ENCODE data around the gene SLF2. TPM values are rescaled to one million over a fixed set of nuclear protein-coding genes. Genes with fewer than 3 reads are reported as not detected.
"Not testable (repeated sequence)": the region's sequence is repeated elsewhere in the genome, so short reads cannot be mapped to it uniquely, and the experiment has no call there.

Gene SLF2
- polyA plus RNA-seq, 4 donors, result 29.0 to 38.7 (median 32.7) TPM

- DNase-seq (ENCODE audit: low read depth in 4 of 4, low spot score in 3 of 4), result peak; percentile 63 to 78 (median 70)
Measured at GRCh38 chr10:100878291-100878910, 34.4 kb upstream of the SLF2 start.

GRCh38 chr10:100879741-100880360 lies 32.9 kb upstream of the SLF2 start:
- DNase-seq (ENCODE audit: low read depth in 4 of 4, low spot score in 3 of 4), result no peak

DNA sequence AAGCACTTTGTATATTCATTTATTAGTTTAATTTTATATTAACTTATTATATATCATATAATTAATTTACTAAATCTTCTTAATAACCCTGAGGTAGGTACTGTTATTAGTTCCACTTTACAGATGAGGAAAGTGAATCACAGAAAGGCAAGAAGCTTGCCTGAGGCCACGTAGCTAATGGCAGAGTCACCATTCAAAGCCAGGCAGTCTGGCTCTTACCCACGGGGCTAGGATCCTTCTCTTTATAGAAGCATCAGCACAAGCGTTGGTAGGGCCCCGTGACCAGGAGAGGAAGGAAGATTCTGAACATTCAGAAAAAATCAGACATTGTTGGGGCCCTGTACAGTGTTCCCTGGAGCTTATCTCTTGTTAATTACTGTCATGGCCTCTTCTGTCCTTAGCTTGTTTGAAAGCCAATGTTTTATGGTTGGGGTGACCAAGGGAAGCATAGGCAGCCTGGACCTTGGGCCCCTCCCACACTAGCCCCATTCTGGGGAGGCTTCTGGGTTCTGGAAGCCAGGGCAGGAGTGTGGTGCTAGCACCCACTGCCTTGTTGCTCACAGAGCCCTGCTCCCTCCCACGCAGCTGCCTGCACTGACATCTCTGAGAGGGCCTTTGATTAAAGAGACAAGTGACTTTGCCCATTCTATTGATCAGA lies 31.1 kb upstream of the SLF2 start:
- DNase-seq (ENCODE audit: low read depth in 4 of 4, low spot score in 3 of 4), result no peak

DNA sequence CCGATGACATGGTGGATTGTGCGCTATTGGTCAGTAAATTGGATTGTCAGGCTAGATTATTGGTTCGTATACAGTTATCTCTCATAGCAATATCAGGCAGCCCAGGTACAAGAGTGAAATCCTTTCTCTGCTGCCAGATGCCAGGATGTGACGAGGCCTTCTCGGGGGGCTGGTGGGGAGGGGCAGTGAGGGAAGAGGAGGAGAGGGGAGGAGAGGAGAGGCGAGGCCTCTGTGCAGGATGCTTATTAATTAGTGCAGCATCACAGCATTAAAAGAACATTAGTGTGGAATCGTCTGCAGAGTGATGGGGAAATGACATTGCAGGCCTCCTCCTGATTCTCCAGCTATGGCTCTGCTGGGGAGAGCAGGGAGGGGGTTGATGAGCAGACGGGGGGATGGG lies 30.5 kb upstream of the SLF2 start:
- DNase-seq (ENCODE audit: low read depth in 4 of 4, low spot score in 3 of 4), result no peak

DNA sequence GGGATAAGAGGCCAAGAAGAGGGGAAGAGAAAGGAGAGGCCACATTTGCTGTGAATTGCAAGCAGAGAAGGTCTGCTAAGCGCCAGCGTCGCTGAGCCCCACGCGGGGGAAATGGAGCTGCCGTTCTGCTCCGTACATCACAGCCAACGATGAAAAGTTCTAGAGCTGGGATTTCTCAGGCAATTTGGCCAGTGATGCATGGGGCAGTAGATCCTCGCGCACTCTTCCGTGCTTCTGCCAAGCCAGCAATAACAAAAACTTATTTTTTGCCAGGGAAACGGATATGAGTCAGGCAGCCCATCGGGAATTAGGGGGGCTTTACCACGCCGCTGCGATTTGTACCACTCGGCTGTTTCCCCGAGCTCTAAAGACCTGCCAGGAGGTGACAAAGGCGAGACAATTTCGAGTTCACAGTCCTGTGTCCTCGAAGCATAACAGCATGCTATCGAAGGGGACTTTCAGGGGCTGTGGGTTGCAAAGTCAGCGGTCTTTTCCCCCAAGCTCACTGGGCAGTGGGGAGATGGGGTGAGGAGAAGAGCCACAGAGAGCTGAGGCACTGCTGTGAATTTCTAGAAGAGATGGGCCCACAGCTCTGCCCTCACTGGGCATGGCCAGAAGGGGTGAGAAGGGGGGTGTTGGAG lies 30.0 kb upstream of the SLF2 start:
- no peak for DNase-seq (ENCODE audit: low read depth in 4 of 4, low spot score in 3 of 4)

DNA sequence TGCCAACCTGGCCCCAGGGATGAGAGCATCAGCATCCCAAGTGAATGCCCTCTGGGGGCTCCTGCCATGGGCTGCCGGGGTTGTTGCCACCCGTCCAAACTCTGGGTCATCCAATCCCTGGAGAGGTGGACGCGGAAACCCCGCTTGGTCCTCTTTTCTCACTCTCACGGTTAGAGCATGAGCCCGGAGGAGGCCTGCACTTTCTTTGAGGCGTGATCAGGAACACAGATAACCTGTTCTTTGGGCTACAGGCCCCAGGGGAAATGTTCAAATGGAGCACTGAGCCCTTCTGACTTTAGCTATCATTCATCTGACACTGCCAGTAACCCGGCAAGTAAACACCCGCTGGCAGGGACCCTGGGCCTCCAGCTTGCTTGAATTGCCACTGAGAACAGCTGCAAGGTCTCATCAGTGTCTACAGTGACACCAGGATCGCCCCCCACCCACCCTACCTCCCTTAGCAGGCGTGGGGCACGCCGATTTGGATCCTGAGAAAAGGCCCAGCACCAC lies 29.4 kb upstream of the SLF2 start:
- no peak for DNase-seq (ENCODE audit: low read depth in 4 of 4, low spot score in 3 of 4)

GRCh38 chr10:100885611-100886010 lies 27.2 kb upstream of the SLF2 start:
- DNase-seq (ENCODE audit: low read depth in 4 of 4, low spot score in 3 of 4), result not testable (repeated sequence)

DNA sequence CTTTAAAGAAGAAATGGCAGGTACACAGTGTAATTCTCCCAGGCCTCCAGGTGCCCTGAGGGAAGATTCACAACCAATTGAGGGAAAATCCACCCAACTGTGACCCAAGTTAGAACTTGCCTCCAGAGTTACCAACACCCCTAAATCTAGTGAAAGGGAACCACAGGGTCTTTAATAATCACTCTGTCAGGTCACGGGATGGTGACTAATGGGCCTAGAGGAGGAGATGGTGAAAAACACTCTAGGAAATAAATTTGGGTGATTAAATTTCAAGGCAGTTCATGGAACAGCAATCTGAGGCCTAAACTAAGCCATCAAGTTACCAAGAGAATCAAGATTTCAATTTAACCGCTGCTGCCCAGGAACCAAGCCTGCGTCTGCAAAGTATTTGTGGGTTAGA lies 26.7 kb upstream of the SLF2 start:
- peak in 2 of 4 donors; percentile 69 to 72 for DNase-seq (ENCODE audit: low read depth in 4 of 4, low spot score in 3 of 4)

GRCh38 chr10:100886521-100886920 lies 26.2 kb upstream of the SLF2 start:
- no peak for DNase-seq (ENCODE audit: low read depth in 4 of 4, low spot score in 3 of 4)

DNA sequence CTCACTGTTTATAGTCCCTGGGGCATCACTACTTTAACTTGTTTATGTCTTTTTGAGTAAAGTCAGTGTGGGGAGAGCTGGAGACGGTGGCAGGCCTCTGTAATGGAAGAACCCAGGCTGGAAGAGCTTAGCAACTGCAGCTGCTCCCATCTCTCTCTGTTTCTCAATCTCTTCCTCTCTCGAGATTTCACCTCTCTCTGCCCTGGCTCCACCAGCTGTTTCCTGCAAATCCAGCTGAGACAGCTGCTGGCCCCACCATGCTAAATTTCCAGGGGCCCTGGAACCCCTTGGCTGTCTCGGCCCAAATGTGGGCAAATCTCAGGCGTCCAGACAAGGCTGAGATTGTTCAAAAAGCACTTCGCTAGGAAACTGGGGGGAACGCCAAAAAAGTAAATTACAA lies 25.8 kb upstream of the SLF2 start:
- no peak for DNase-seq (ENCODE audit: low read depth in 4 of 4, low spot score in 3 of 4)

DNA sequence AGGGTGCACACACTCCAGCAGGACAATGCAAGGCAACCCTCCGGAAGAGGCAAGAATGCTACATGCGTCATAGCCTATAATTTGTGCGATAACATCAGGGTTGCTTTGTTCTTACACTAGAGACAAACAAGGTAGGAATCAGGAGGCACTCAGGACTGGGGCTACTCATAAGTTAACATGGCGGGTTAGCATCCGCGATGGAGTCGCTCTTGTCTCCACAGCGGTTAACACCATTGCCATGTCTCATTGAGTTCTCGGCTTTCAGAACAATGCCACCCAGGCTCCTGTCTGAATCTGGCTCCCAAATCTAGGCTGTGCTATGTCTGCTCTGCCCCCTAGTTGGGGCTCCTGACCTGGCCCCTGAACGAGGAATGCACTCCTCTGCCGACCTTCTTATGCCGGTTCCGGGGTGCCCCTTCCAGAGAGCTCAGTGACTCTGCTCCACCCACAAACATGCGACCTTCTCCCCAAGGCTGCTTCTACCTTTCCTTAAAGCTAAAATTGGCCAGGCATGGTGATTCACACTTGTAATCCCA lies 24.9 kb upstream of the SLF2 start:
- no peak for DNase-seq (ENCODE audit: low read depth in 4 of 4, low spot score in 3 of 4)

GRCh38 chr10:100888957-100889356 lies 23.8 kb upstream of the SLF2 start:
- no peak for DNase-seq (ENCODE audit: low read depth in 4 of 4, low spot score in 3 of 4)

DNA sequence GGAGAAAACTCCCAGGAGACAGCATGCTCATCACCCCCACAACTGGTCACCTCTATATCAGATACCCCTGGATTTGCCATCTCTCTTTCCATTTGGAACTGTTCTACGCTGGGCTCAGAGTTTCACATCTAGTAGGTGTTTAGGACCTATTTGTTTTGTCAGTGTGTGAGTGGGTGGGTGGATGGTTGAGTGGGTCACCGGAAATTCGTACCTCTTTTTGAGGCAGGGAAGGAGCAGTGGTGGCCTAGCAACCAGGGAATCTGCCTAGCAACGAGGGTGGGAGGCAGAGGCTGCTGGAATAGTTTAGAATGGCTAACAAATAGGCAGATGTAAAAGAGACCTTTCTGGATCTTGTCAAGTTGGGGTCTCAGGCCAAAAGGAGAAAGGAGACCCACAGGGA lies 23.2 kb upstream of the SLF2 start:
- no peak for DNase-seq (ENCODE audit: low read depth in 4 of 4, low spot score in 3 of 4)

- DNase-seq (ENCODE audit: low read depth in 4 of 4, low spot score in 3 of 4), result no peak
Measured at GRCh38 chr10:100890141-100890672, 22.6 kb upstream of the SLF2 start.

GRCh38 chr10:100890673-100891317 lies 22.0 kb upstream of the SLF2 start:
- no peak for DNase-seq (ENCODE audit: low read depth in 4 of 4, low spot score in 3 of 4)

GRCh38 chr10:100894033-100894432 lies 18.7 kb upstream of the SLF2 start:
- DNase-seq (ENCODE audit: low read depth in 4 of 4, low spot score in 3 of 4), result no peak

DNA sequence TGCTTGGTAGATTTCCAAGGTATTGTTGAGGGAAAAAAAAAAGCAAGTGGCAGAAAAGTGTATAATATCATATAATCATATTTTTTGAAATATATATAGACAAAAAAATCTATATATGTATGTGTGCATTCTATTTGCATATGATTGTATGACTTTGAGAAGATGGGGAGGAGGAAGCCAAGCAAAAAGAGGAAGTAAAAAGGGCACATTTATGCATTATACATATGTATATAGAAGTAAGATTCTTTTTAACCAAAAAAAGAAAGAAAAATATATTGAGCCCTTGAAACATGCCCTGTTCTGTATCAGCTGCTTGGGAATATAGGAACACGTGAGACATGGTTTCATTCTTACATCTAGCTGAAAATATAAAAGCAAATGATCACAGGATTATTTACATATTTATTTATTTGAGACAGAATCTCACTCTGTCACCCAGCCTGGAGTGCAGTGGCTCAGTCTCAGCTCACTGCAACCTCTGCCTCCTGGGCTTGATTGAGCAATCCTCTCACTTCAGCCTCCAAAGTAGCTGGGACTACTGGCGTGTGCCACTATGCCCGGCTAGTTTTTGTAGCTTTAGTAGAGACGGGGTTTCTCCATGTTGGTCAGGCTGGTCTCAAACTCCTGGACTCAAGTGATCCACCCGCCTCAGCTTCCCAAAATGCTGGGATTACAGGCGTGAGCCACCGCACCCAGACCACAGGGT lies 18.0 kb upstream of the SLF2 start:
- DNase-seq (ENCODE audit: low read depth in 4 of 4, low spot score in 3 of 4), result no peak

DNA sequence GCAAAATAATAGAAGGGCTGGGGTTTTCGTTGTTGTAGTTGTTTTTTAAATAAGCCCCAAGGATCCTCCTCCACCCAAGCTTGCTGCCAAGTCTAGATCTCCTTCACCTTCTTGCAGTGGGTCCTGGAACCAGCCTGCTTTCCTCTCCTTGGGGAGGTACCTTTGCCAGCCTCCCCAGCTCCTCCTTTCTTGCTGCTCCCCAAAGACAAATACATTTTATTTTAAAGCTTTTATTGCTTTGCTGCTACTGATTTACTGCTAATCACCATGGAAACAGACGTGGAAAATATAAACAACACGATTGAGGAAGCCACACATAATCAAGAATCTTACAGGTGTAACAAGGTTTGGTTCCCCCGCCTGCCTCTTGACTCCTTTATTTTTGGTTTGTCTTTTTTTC lies 17.4 kb upstream of the SLF2 start:
- no peak for DNase-seq (ENCODE audit: low read depth in 4 of 4, low spot score in 3 of 4)

DNA sequence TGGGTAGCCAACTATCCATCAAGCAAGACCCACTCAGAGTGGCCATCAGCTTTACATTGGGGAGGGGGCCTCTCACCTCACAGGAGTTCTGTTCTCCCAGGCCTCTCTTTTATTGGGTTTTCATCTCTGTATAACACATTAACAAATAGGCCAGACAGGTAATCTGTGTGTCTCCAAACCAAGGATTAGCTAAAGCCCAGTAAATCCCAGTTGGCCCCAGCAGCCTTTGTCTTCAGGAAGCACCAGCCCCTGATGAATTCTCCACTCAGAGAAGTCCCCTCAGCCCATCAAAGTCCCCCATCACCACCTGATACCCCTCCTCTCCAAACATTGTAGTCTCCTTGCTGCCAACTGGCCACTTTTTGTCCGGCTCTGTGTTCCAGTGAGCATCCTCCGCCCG lies 16.9 kb upstream of the SLF2 start:
- no peak for DNase-seq (ENCODE audit: low read depth in 4 of 4, low spot score in 3 of 4)
